Measurements from ENCODE around the gene NUP50. TPM values are rescaled to one million over a fixed set of nuclear protein-coding genes. Genes with fewer than 3 reads are reported as not detected.

The NUP50 gene
- polyA plus RNA-seq, 4 donors = 15.7 to 38.7 (median 19.1) TPM

DNA sequence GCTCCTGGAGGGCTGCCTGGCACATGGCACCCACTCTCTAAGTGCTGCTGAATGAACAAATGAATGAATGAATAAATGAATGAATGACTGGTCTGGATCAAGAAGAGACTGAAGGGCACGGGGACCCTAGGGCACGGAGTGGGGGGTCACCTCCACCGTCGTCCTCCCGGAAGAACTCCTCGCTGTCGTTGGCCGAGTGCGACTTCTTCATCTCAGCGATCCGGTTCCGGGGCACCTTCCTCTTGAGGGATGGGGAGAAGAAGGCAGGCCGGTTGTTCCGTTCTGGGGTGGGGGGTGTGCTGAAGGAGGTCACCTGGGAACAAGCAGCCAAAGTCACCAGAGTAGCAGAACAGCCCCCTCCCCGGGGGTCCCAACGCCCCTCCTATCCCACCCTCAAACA is 36.0 kb downstream of the NUP50 start:
- no peak for FAIRE-seq
- Histone ChIP-seq H3K4me3 (ENCODE audit: low read depth in 1 of 3, low read length in 3 of 3) (no peak overlapping the region), H3K27me3 (ENCODE audit: control insufficient read depth in 3 of 3, insufficient read depth in 3 of 3, low read length in 3 of 3) (no peaks in the 10 kb centered on the region), H3K27ac (ENCODE audit: low read depth in 1 of 3, low read length in 2 of 3) (no peak overlapping the region), H3K36me3 (ENCODE audit: control insufficient read depth in 3 of 3, insufficient read depth in 2 of 3, low read depth in 1 of 3, low read length in 3 of 3) (peaks cover 6 to 89% (median 11%) of the 10 kb centered on the region in 3 donors), H3K9me3 (ENCODE audit: control insufficient read depth in 2 of 2, insufficient read depth in 1 of 2, low read depth in 1 of 2, low read length in 1 of 2) (no peaks in the 10 kb centered on the region), H3K4me1 (ENCODE audit: control insufficient read depth in 3 of 3, insufficient read depth in 2 of 3, low read depth in 1 of 3, low read length in 2 of 3) (no peaks in the 10 kb centered on the region)
- WGBS, 3 donors = 93 to 95% (median 94%) methylated on average over 15 to 16 of the region's 16 CpGs
- no peak for DNase-seq

DNA sequence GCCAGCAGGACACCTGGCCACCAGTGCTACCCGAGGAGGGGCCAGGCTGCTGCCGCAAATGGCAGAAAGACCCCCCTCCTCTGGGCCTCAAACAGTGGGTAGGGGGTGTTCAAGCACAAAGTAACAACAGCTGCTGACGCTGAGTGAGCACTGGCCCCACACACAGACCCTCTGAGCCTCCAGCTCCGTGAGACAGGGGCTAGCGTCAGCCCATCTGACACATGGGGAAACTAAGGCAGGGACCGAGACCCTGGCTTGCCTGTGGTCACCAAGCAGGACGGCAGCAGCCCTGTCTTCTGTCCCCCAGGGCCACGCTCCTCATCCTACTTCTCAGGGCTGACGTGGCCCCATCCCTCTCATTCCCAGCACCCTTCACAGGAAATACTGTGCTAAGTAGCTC is 36.5 kb downstream of the NUP50 start:
- H3K4me1 ChIP-seq (ENCODE audit: control insufficient read depth in 3 of 3, insufficient read depth in 2 of 3, low read depth in 1 of 3, low read length in 2 of 3) = no peaks in the 10 kb centered on the region
- no peaks in the 10 kb centered on the region for H3K27me3 ChIP-seq (ENCODE audit: control insufficient read depth in 3 of 3, insufficient read depth in 3 of 3, low read length in 3 of 3)
- no peak for DNase-seq
- no peak for FAIRE-seq
- no peak overlapping the region for H3K4me3 ChIP-seq (ENCODE audit: low read depth in 1 of 3, low read length in 3 of 3)
- WGBS, 3 donors = 90 to 91% (median 91%) methylated on average over 9 of the region's 9 CpGs
- H3K27ac ChIP-seq (ENCODE audit: low read depth in 1 of 3, low read length in 2 of 3) = no peak overlapping the region
- H3K9me3 ChIP-seq (ENCODE audit: control insufficient read depth in 2 of 2, insufficient read depth in 1 of 2, low read depth in 1 of 2, low read length in 1 of 2) = no peaks in the 10 kb centered on the region
- peaks cover 9 to 89% (median 11%) of the 10 kb centered on the region in 3 donors for H3K36me3 ChIP-seq (ENCODE audit: control insufficient read depth in 3 of 3, insufficient read depth in 2 of 3, low read depth in 1 of 3, low read length in 3 of 3)

DNA sequence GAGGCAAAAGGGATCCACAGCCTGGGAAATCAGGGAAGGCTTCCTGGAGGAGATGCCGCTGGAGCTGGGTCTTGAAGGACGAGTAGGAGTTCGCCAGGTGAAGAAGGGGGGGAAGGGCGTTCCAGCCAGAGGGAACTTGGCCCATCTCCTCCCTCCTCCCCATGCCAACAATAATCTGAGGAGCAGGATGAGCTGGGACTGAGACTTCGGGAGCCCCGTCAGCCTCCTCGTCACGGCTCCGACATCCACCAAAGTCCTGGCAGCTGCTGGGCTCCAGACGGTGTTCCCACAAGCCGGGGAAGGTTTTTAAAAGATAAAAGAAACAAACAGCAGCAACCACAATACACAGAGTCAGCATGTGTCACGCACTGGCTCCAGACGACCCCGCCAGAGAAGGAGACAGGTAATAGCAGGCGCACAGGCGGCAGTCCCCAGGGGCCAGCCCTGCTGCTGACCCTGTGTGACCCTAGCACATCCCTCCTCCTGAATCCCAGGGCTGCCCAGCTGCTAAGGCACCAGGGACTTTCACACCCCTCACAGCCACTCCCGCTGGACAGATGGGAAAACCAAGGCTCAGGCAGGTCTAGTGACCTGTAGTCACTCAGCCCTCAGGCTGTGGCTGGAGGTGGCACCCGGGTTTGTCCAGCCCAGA is 37.3 kb downstream of the NUP50 start:
- FAIRE-seq (no peak), DNase-seq (no peak)
- no peaks in the 10 kb centered on the region for H3K4me1 ChIP-seq (ENCODE audit: control insufficient read depth in 3 of 3, insufficient read depth in 2 of 3, low read depth in 1 of 3, low read length in 2 of 3)
- 86 to 93% (median 90%) methylated on average over 17 to 18 of the region's 18 CpGs for WGBS, 3 donors
- no peaks in the 10 kb centered on the region for H3K27me3 ChIP-seq (ENCODE audit: control insufficient read depth in 3 of 3, insufficient read depth in 3 of 3, low read length in 3 of 3)
- peaks cover 8 to 85% (median 9%) of the 10 kb centered on the region in 3 donors for H3K36me3 ChIP-seq (ENCODE audit: control insufficient read depth in 3 of 3, insufficient read depth in 2 of 3, low read depth in 1 of 3, low read length in 3 of 3)
- H3K9me3 ChIP-seq (ENCODE audit: control insufficient read depth in 2 of 2, insufficient read depth in 1 of 2, low read depth in 1 of 2, low read length in 1 of 2) = no peaks in the 10 kb centered on the region
- H3K27ac ChIP-seq (ENCODE audit: low read depth in 1 of 3, low read length in 2 of 3) = no peak overlapping the region
- H3K4me3 ChIP-seq (ENCODE audit: low read depth in 1 of 3, low read length in 3 of 3) = no peak overlapping the region

DNA sequence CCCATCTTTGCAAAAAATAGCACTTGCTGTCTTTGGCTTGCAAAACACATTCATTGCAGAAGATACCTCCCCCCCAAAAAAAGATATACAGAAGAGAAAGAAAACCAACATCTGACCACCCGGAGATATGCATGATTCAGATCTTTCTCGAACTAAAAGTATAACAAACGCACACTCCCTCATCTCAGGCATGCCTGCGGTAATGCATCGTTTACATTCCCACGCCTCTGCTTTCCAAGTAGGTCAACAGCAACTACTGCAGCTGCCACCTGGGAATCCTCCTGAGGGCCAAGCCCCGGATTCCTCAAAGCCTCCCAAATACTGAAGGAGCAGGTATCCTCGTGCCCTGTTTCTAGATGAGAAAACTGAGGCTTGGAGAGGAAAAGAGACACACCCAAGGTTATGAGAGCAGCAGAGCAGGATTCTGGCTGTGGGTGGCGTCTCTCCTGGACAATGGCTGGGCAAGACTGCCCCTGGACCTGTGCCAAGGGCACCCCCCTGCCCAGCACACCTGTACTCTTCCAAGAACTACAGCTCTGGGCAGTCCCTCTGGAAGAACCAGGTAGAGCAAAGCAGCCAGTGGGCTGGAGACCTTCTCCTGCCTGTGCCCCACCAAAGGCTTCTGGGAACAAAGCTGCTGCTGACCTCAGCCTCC is 38.1 kb downstream of the NUP50 start:
- no peaks in the 10 kb centered on the region for H3K9me3 ChIP-seq (ENCODE audit: control insufficient read depth in 2 of 2, insufficient read depth in 1 of 2, low read depth in 1 of 2, low read length in 1 of 2)
- WGBS, 3 donors = 55 to 62% (median 61%) methylated on average over 9 of the region's 9 CpGs
- DNase-seq = no peak
- no peaks in the 10 kb centered on the region for H3K27me3 ChIP-seq (ENCODE audit: control insufficient read depth in 3 of 3, insufficient read depth in 3 of 3, low read length in 3 of 3)
- H3K4me1 ChIP-seq (ENCODE audit: control insufficient read depth in 3 of 3, insufficient read depth in 2 of 3, low read depth in 1 of 3, low read length in 2 of 3) = no peaks in the 10 kb centered on the region
- no peak for FAIRE-seq
- H3K36me3 ChIP-seq (ENCODE audit: control insufficient read depth in 3 of 3, insufficient read depth in 2 of 3, low read depth in 1 of 3, low read length in 3 of 3) = peaks cover 4 to 77% (median 9%) of the 10 kb centered on the region in 3 donors
- H3K27ac ChIP-seq (ENCODE audit: low read depth in 1 of 3, low read length in 2 of 3) = no peak overlapping the region
- H3K4me3 ChIP-seq (ENCODE audit: low read depth in 1 of 3, low read length in 3 of 3) = no peak overlapping the region

DNA sequence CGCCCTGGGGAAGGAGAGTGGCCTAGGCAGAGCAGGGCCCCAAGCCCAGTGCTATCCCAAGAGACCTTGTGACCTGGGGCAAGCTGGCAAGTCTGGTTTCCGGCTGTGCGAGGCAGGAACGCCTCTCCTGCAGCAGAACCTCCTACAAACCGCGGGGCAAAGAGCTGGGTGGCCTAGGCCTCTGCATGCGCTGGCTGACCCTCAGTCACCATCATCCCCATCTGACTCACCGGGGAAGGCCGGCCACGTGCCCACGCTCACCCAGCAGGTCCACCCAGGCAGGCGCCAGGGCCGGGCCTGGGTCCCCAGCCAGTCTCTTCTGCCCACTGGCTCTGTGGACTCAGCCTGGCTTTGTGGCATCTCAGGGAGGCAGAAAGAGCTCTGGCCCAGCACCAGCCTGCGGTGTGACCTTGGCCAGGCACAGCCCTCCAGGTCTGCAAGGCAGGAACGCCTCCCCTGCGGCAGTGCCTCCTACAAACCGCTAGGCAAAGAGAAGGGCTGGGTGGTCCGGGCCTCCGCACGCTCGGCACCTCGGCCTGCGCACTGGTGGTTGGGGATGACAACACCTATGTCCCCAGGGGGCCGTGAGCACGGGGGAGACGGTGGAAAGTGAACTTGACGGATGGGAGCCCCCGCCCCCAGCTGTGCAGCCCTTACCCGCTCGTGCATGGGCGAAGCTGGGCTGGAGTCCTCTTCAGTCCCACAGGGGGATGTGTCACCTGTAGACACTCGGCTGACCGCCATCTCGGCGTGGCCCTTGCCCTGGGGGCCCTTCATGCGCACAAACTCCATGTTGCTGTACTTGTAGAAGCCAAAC is 38.8 kb downstream of the NUP50 start:
- no peak for DNase-seq
- 93 to 97% (median 94%) methylated on average over 34 to 36 of the region's 36 CpGs for WGBS, 3 donors
- H3K9me3 ChIP-seq (ENCODE audit: control insufficient read depth in 2 of 2, insufficient read depth in 1 of 2, low read depth in 1 of 2, low read length in 1 of 2) = no peaks in the 10 kb centered on the region
- no peak for FAIRE-seq
- H3K36me3 ChIP-seq (ENCODE audit: control insufficient read depth in 3 of 3, insufficient read depth in 2 of 3, low read depth in 1 of 3, low read length in 3 of 3) = peaks cover 3 to 70% (median 9%) of the 10 kb centered on the region in 3 donors
- no peak overlapping the region for H3K4me3 ChIP-seq (ENCODE audit: low read depth in 1 of 3, low read length in 3 of 3)
- H3K27me3 ChIP-seq (ENCODE audit: control insufficient read depth in 3 of 3, insufficient read depth in 3 of 3, low read length in 3 of 3) = no peaks in the 10 kb centered on the region
- H3K27ac ChIP-seq (ENCODE audit: low read depth in 1 of 3, low read length in 2 of 3) = no peak overlapping the region
- H3K4me1 ChIP-seq (ENCODE audit: control insufficient read depth in 3 of 3, insufficient read depth in 2 of 3, low read depth in 1 of 3, low read length in 2 of 3) = no peaks in the 10 kb centered on the region

DNA sequence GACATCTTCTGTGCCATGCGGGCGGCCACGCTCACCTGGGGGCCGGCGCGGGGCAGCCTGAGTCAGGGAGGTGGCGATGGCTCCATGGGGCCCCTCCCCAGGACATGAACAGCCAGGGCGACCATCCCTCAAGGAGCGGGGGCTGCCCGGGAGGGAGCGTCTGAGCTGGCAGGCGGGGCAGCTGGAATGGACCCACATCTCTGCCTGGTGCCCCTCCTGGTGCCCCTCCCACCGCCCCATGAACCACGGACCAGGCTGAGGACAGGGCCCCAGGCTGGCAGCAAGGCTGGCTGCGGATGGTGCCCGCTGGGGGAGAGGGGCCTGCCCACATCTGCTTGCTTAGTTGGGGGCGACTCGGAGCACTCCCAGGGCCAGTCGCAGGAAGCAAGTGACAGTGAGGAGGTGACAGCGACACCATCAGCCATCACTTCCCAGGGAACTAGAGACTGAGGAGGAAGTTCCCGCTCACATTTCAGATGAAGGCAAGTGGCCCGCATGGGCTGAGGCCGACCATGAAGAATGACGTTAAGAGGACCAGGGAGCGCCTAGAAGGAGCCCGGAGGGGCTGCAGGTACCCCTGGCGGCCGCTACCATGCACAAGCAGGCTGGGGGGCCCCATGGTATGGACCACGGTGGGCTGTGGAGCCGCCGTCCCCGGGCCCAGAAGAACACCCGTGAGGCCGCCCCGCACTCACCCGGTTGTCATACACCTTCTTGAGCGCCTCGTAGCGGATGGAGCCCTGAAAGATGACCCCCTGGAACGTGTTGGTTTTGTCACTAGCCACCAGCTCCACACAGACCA is 39.6 kb downstream of the NUP50 start:
- Histone ChIP-seq H3K27me3 (ENCODE audit: control insufficient read depth in 3 of 3, insufficient read depth in 3 of 3, low read length in 3 of 3) (no peaks in the 10 kb centered on the region), H3K4me3 (ENCODE audit: low read depth in 1 of 3, low read length in 3 of 3) (no peak overlapping the region), H3K9me3 (ENCODE audit: control insufficient read depth in 2 of 2, insufficient read depth in 1 of 2, low read depth in 1 of 2, low read length in 1 of 2) (no peaks in the 10 kb centered on the region), H3K4me1 (ENCODE audit: control insufficient read depth in 3 of 3, insufficient read depth in 2 of 3, low read depth in 1 of 3, low read length in 2 of 3) (no peaks in the 10 kb centered on the region), H3K36me3 (ENCODE audit: control insufficient read depth in 3 of 3, insufficient read depth in 2 of 3, low read depth in 1 of 3, low read length in 3 of 3) (peaks cover 3 to 62% (median 9%) of the 10 kb centered on the region in 3 donors), H3K27ac (ENCODE audit: low read depth in 1 of 3, low read length in 2 of 3) (no peak overlapping the region)
- 94 to 95% (median 95%) methylated on average over 38 to 40 of the region's 40 CpGs for WGBS, 3 donors
- DNase-seq (no peak), FAIRE-seq (no peak)

DNA sequence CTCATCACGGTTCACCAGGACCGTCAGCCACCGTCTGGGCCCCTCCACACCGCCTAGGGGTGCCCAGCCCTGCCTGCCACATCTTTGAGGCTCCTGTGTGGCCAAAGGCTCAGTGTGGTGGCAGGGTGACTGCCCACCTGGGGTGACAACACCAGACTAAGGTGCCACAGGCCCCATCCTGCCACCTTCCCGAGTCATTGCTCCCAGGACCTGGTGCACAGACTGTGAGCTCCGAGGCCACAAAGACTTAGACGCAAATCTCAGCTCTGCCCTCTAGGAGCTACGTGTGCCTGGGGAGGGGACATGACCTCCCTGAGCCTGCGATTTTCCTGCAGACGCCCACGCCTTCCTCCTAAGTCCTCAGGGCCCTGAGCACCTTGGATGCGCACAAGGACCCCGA is 40.5 kb downstream of the NUP50 start:
- no peak for DNase-seq
- H3K36me3 ChIP-seq (ENCODE audit: control insufficient read depth in 3 of 3, insufficient read depth in 2 of 3, low read depth in 1 of 3, low read length in 3 of 3) = peaks cover under 1 to 59% (median 9%) of the 10 kb centered on the region in 3 donors
- no peak for FAIRE-seq

DNA sequence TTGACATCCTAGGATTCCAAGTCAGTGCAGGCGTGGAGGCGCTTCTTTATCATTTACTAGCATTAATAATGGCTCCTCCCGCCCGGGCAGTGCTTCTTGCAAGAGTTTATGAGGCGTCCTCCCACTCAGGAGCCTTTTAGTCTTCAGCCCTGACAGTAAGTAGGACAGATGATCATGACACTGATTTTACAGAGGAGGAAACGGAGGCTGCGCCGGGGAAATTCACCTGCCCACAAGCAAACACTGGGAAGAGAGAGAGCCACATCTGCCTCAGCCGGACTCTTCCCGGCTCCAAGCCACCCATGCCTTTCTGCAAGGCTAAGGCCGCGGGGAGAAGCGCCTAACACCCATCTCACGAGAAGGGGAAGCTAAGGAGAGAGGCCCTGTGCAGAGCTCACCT is 41.1 kb downstream of the NUP50 start:
- Histone ChIP-seq H3K4me3 (ENCODE audit: low read depth in 1 of 3, low read length in 3 of 3) (no peak overlapping the region), H3K36me3 (ENCODE audit: control insufficient read depth in 3 of 3, insufficient read depth in 2 of 3, low read depth in 1 of 3, low read length in 3 of 3) (peaks cover 0 to 58% (median 9%) of the 10 kb centered on the region in 3 donors), H3K9me3 (ENCODE audit: control insufficient read depth in 2 of 2, insufficient read depth in 1 of 2, low read depth in 1 of 2, low read length in 1 of 2) (no peaks in the 10 kb centered on the region), H3K27ac (ENCODE audit: low read depth in 1 of 3, low read length in 2 of 3) (no peak overlapping the region), H3K4me1 (ENCODE audit: control insufficient read depth in 3 of 3, insufficient read depth in 2 of 3, low read depth in 1 of 3, low read length in 2 of 3) (no peaks in the 10 kb centered on the region), H3K27me3 (ENCODE audit: control insufficient read depth in 3 of 3, insufficient read depth in 3 of 3, low read length in 3 of 3) (no peaks in the 10 kb centered on the region)
- DNase-seq = no peak
- no peak for FAIRE-seq
- 88 to 94% (median 93%) methylated on average over 14 of the region's 14 CpGs for WGBS, 3 donors

More for the DNA sequence above, 40.5 kb downstream of the NUP50 start:
- Histone ChIP-seq H3K4me3 (ENCODE audit: low read depth in 1 of 3, low read length in 3 of 3) (no peak overlapping the region), H3K27me3 (ENCODE audit: control insufficient read depth in 3 of 3, insufficient read depth in 3 of 3, low read length in 3 of 3) (no peaks in the 10 kb centered on the region), H3K9me3 (ENCODE audit: control insufficient read depth in 2 of 2, insufficient read depth in 1 of 2, low read depth in 1 of 2, low read length in 1 of 2) (no peaks in the 10 kb centered on the region), H3K4me1 (ENCODE audit: control insufficient read depth in 3 of 3, insufficient read depth in 2 of 3, low read depth in 1 of 3, low read length in 2 of 3) (no peaks in the 10 kb centered on the region), H3K27ac (ENCODE audit: low read depth in 1 of 3, low read length in 2 of 3) (no peak overlapping the region)
- WGBS, 3 donors = 88 to 93% (median 90%) methylated on average over 13 of the region's 13 CpGs
